PFSK-1 (cell line): Measurements from ENCODE around the gene NCOA5.

ENCODE experiments used
- FOXP2 ChIP-seq: optimal IDR thresholded peaks from 2 replicates; pipeline ENCODE3; 2011; ENCODE audit warnings: borderline replicate concordance, control low read depth, inconsistent platforms; ENCODE audit not compliant: insufficient read depth; ENCODE audit errors: extremely low read length, extremely low read depth
- POLR2AphosphoS5 ChIP-seq: IDR thresholded peaks from 2 replicates; pipeline ENCODE4 v1.6.1; 2012; ENCODE audit warnings: low read depth, mild to moderate bottlenecking, control low read depth, low read length, moderate library complexity
- SIN3A ChIP-seq: IDR thresholded peaks from 2 replicates; pipeline ENCODE4 v1.6.1; 2012; ENCODE audit warnings: mild to moderate bottlenecking, low read length, moderate library complexity, borderline replicate concordance; ENCODE audit not compliant: insufficient read depth
- TAF1 ChIP-seq: IDR thresholded peaks from 2 replicates; pipeline ENCODE4 v1.6.1; 2012; ENCODE audit warnings: low read length, control low read depth, borderline replicate concordance; ENCODE audit not compliant: insufficient read depth
- TF ChIP-seq, protein P1 (sequence below), 2 experiments: IDR thresholded peaks; 2 replicates each; pipeline versions ENCODE4 v1.6.1 to v1.8.0; 2011 to 2012; ENCODE audit warnings: low read depth in 2 of 2, low read length in 2 of 2, control low read depth in 1 of 2, inconsistent platforms in 1 of 2, mild to moderate bottlenecking in 1 of 2, moderate library complexity in 1 of 2; ENCODE audit not compliant: insufficient read depth in 1 of 2

Gene NCOA5

DNA sequence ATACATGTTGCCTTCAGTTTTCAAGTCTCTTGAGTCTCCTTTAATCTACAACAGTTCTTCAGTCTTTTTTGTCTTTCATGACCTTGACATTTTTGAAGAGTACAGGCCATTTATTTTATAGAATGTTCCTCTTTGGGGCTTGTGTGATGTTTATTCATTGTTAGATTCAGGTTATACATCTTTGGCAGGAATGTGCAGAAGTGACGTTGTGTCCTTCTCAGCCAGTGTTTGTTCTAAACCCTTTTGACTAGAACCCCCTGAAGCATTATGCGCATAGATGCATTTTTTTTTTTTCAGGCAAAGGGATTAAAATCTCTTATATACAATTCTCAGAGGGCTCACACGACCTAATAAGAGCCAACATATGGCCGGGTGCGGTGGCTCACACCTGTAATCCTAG lies 11.2 kb upstream of the NCOA5 start:
- no peak for TF ChIP-seq SIN3A
- TF ChIP-seq TAF1, result no peak
- TF ChIP-seq FOXP2, result no peak
- TF ChIP-seq, protein P1, sequence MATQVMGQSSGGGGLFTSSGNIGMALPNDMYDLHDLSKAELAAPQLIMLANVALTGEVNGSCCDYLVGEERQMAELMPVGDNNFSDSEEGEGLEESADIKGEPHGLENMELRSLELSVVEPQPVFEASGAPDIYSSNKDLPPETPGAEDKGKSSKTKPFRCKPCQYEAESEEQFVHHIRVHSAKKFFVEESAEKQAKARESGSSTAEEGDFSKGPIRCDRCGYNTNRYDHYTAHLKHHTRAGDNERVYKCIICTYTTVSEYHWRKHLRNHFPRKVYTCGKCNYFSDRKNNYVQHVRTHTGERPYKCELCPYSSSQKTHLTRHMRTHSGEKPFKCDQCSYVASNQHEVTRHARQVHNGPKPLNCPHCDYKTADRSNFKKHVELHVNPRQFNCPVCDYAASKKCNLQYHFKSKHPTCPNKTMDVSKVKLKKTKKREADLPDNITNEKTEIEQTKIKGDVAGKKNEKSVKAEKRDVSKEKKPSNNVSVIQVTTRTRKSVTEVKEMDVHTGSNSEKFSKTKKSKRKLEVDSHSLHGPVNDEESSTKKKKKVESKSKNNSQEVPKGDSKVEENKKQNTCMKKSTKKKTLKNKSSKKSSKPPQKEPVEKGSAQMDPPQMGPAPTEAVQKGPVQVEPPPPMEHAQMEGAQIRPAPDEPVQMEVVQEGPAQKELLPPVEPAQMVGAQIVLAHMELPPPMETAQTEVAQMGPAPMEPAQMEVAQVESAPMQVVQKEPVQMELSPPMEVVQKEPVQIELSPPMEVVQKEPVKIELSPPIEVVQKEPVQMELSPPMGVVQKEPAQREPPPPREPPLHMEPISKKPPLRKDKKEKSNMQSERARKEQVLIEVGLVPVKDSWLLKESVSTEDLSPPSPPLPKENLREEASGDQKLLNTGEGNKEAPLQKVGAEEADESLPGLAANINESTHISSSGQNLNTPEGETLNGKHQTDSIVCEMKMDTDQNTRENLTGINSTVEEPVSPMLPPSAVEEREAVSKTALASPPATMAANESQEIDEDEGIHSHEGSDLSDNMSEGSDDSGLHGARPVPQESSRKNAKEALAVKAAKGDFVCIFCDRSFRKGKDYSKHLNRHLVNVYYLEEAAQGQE (IDR thresholded peaks at IDR 0.05; ENCODE audit: insufficient read depth in 1 of 2, low read depth in 2 of 2, low read length in 2 of 2), result no peak
- TF ChIP-seq POLR2AphosphoS5, result no peak

DNA sequence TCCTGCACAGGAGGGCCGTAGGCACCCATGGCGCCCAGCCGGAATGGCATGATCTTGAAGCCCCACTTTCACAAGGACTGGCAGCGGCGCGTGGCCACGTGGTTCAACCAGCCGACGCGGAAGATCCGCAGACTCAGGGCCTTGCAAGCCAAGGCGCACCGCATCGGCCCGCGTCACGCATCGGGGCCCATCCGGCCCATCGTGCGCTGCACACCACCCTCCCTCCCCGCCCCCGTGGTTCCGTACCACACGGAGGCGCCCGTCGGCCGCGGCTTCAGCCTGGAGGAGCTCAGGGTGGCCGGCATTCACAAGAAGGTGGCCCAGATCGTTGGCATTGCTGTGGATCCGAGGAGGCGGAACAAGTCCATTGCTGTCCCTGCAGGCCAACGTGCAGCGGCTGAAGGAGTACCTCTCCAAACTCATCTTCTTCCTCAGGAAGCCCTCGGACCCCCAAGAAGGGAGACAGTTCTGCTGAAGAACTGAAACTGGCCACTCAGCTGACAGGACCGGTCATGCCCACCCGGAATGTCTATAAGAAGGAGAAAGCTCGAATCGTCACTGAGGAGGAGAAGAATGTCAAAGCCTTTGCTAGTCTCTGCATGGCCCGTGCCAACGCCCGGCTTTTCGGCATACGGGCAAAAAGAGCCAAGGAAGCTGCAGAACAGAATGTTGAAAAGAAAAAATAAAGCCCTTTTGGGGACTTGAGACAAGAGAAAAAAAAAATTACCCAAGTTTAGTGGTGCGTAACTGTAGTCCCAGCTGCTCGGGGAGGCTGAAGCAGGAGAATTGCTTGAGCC lies 9.9 kb upstream of the NCOA5 start:
- TF ChIP-seq TAF1 (no peak), POLR2AphosphoS5 (no peak), SIN3A (no peak), FOXP2 (no peak)
- TF ChIP-seq, protein P1 (IDR thresholded peaks at IDR 0.05; ENCODE audit: insufficient read depth in 1 of 2, low read depth in 2 of 2, low read length in 2 of 2), result no peak

DNA sequence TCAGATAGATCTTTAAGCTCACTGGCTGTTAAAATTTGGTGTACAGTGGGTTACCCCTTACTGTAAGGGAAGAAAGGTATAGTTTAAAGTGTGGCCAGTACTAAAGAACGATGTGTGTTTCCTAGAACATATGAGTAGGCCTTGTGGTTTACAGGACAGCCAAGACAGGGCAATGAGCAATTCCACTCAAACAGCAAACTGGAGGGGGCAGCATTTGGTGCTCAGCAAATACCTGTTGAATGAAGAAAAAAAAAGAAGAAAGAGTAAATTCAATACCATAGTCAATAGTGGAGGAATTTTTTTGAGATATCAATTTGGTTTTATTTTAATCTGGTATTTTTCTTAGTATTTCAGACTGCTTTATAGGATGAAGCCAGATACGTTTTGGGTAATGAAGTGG lies 3.8 kb upstream of the NCOA5 start:
- TF ChIP-seq FOXP2 (no peak), TAF1 (no peak), SIN3A (no peak), POLR2AphosphoS5 (no peak)
- TF ChIP-seq, protein P1 (IDR thresholded peaks at IDR 0.05; ENCODE audit: insufficient read depth in 1 of 2, low read depth in 2 of 2, low read length in 2 of 2), result no peak

DNA sequence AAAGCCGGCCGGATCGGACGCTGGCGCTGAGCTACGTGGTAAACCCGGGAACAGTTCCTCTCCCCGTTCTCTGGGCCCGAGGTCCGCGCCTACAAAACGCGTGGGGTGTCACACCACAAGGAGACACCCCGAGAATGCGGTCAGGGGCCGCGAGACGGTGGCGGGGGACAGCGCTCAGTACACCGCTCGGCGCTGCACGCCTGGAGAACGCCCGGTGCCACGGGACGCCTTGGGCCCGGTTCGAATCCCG lies 670 bp downstream of the NCOA5 start:
- TF ChIP-seq, protein P1 (IDR thresholded peaks at IDR 0.05; ENCODE audit: insufficient read depth in 1 of 2, low read depth in 2 of 2, low read length in 2 of 2), result no peak
- TF ChIP-seq FOXP2, result peak; percentile 25
- no peak for TF ChIP-seq SIN3A
